Gastrocnemius medialis (tissue), 4 donors: Measurements from ENCODE around the gene TBC1D25. TPM values are rescaled to one million over a fixed set of nuclear protein-coding genes. Genes with fewer than 3 reads are reported as not detected.

Experiments
- ATAC-seq, 2 donors: fragments of 150-250 bp; one replicate each; pipeline ENCODE4 v1.9.1; 2016
- DNase-seq, 2 donors: peaks; one replicate each; pipeline ENCODE4 v3.0.0-alpha.2; 2019
- H3K27ac ChIP-seq, 4 donors: fragments of 200-600 bp; sonication (generic); 1 replicate in 1 of 4; 2 replicates in 3 of 4; pipeline ENCODE4 v1.5.1; 2016 to 2018; ENCODE audit warnings: mild to moderate bottlenecking in 2 of 4, moderate library complexity in 1 of 4
- H3K27me3 ChIP-seq, 3 donors: fragments of 200-600 bp; sonication (generic) in 2 of 3; 1 replicate in 1 of 3; 2 replicates in 2 of 3; pipeline versions ENCODE4 v1.5.1 to v1.6.0; 2016 to 2019; ENCODE audit warnings: mild to moderate bottlenecking in 1 of 3, moderate library complexity in 1 of 3
- H3K36me3 ChIP-seq, 2 donors: fragments of 200-600 bp; sonication (generic) in 1 of 2; one replicate each; pipeline ENCODE4 v1.5.1; 2017 to 2018
- H3K4me1 ChIP-seq, 2 donors: fragments of 200-600 bp; sonication (generic) in 1 of 2; one replicate each; pipeline ENCODE4 v1.5.1; 2016 to 2017; ENCODE audit warnings: mild to moderate bottlenecking in 2 of 2
- H3K4me3 ChIP-seq, 4 donors: fragments of 200-600 bp; sonication (generic) in 3 of 4; 1 replicate in 1 of 4; 2 replicates in 3 of 4; pipeline ENCODE4 v1.5.1; 2016 to 2019; ENCODE audit warnings: mild to moderate bottlenecking in 2 of 4
- H3K9me3 ChIP-seq, 3 donors: fragments of 200-600 bp; sonication (generic) in 2 of 3; 1 replicate in 1 of 3; 2 replicates in 2 of 3; pipeline ENCODE4 v1.5.1; 2016 to 2019
- POLR2A ChIP-seq, 2 donors: fragments of 450-650 bp; IDR thresholded peaks; one replicate each; pipeline ENCODE4 v1.6.1; 2017; ENCODE audit warnings: antibody characterized with exemption in 2 of 2, mild to moderate bottlenecking in 2 of 2, moderate library complexity in 2 of 2
- in situ Hi-C, 4 donors: fragments of 200-750 bp; cut with MboI; loops; one replicate each; pipeline versions ENCODE4 v1.15.0 to v1.8.0; 2017; ENCODE audit warnings: low sequenced_read_pairs in 4 of 4
- intact Hi-C: fragments of 100-400 bp; cut with DNase I; formaldehyde crosslinking; loops from one replicate; pipeline ENCODE4 v1.15.1; 2023; ENCODE audit warnings: low total_unique reads
- total RNA-seq, 4 donors: library from RNA; depleted of rRNA; stranded (reverse); fragments of >200 nt; gene quantifications; one replicate each; pipeline versions ENCODE4 v1.1.0 to v1.2.3, GENCODE V29; 2016
- TF ChIP-seq, protein P1 (sequence below), 5 experiments: fragments of 450-650 bp in 3 of 5; fragments of 200-600 bp in 2 of 5; sonication (generic) in 2 of 5; IDR thresholded peaks in 4 of 5; conservative IDR thresholded peaks in 1 of 5; 1 replicate in 4 of 5; 2 replicates in 1 of 5; pipeline ENCODE4 v1.5.1; 2016 to 2019; ENCODE audit warnings: antibody characterized with exemption in 5 of 5, mild to moderate bottlenecking in 3 of 5, moderate library complexity in 3 of 5

Gene TBC1D25
- total RNA-seq, 4 donors from 2014 or later, result 10.3 to 14.8 (median 11.9) TPM

DNA sequence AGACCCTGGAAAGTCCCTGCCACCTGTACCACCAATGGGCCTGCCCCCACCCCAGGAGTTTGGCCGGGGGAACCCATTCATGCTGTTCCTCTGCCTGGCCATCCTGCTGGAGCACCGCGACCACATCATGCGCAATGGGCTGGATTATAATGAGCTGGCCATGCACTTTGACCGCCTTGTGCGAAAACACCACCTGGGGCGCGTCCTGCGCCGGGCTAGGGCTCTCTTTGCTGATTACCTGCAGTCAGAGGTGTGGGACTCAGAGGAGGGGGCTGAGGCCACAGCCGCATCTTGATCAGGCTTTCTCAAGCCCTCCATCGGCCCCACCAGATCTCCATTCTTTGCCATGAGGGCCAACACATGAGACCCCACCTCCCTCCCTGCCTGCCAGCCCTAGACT, 21.2 kb downstream of the TBC1D25 start:
- Histone ChIP-seq H3K4me1 (no peaks in the 10 kb centered on the region), H3K9me3 (no peaks in the 10 kb centered on the region), H3K36me3 (peaks cover 0 to 9% of the 10 kb centered on the region in 2 donors), H3K27ac (no peak overlapping the region), H3K4me3 (no peak overlapping the region), H3K27me3 (no peaks in the 10 kb centered on the region)
- in situ Hi-C loops (no loop called here), intact Hi-C loops (no loop called here)
- no peak for ATAC-seq
- DNase-seq, result no peak
- TF ChIP-seq, protein P1, sequence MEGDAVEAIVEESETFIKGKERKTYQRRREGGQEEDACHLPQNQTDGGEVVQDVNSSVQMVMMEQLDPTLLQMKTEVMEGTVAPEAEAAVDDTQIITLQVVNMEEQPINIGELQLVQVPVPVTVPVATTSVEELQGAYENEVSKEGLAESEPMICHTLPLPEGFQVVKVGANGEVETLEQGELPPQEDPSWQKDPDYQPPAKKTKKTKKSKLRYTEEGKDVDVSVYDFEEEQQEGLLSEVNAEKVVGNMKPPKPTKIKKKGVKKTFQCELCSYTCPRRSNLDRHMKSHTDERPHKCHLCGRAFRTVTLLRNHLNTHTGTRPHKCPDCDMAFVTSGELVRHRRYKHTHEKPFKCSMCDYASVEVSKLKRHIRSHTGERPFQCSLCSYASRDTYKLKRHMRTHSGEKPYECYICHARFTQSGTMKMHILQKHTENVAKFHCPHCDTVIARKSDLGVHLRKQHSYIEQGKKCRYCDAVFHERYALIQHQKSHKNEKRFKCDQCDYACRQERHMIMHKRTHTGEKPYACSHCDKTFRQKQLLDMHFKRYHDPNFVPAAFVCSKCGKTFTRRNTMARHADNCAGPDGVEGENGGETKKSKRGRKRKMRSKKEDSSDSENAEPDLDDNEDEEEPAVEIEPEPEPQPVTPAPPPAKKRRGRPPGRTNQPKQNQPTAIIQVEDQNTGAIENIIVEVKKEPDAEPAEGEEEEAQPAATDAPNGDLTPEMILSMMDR (IDR thresholded peaks at IDR 0.05 in 4 of 5, conservative IDR thresholded peaks at IDR 0.05 in 1 of 5), result no peak
- TF ChIP-seq POLR2A (IDR thresholded peaks at IDR 0.05), result no peak

DNA sequence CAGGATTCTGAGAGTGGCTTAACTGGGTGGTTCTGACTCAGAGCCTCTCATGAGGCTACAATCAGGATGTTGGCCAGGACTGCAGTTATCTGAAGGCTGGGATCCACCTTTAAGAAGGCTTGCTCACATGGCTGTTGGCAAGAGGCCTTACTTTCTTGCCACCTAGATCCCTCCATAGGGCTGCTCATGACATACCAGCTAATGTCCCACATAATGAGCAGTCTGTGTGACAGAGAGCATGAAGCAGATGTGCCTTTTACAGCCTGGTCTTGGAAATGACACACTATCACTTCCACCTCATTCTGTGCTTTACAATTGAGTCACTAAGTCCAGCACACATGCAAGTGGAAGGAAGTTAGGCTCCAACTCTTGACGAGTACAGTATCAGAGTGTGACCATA, 30.4 kb downstream of the TBC1D25 start:
- intact Hi-C loops (loop anchor here (10.0 kb wide), 1 partner anchor 95 kb away; the partner anchor contains the start of genes FTSJ1 and SLC38A5), in situ Hi-C loops (no loop called here)
- DNase-seq, result no peak
- Histone ChIP-seq H3K27ac (no peak overlapping the region), H3K4me1 (no peaks in the 10 kb centered on the region), H3K36me3 (no peaks in the 10 kb centered on the region), H3K4me3 (no peak overlapping the region), H3K9me3 (no peaks in the 10 kb centered on the region), H3K27me3 (no peaks in the 10 kb centered on the region)
- no peak for TF ChIP-seq POLR2A (IDR thresholded peaks at IDR 0.05)
- TF ChIP-seq, protein P1 (IDR thresholded peaks at IDR 0.05 in 4 of 5, conservative IDR thresholded peaks at IDR 0.05 in 1 of 5), result no peak
- ATAC-seq, result no peak

DNA sequence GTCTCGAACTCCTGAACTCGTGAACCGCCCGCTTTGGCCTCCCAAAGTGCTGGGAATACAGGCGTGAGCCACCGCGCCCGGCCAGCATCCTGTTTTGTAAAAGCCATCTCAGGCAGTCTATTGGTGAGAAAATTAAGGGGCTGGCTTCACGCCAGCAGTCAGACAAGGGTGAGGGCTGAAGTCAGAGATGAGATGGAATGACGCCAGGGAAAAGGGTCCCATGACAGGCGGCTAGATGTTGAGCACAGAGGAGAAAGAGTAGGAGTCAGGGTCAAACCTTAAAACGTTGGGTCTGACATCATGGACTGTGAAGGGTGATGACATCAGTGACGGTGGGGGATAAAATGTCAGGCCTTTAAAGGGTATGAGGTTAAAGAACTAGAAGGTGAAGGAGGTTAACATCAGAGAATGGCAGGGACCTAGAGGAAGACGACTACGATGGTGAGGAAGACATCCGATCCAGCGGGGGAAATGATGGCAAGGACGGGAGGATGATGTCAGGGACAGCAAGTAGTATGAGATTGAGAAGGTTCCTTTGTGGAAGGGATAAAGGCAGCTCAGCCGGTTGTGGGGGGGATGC, 34.3 kb downstream of the TBC1D25 start:
- Histone ChIP-seq H3K4me3 (peak overlapping the region; percentile 64 to 89 (median 81)), H3K27me3 (no peaks in the 10 kb centered on the region), H3K4me1 (peaks cover 11 to 14% of the 10 kb centered on the region in 2 donors), H3K27ac (peak overlapping the region; percentile 94 to 99 (median 98)), H3K9me3 (no peaks in the 10 kb centered on the region), H3K36me3 (peaks cover 0 to 35% of the 10 kb centered on the region in 2 donors)
- DNase-seq, result peak; percentile 6 to 37
- intact Hi-C loops (loop anchor here (1.0 to 10.0 kb wide), 3 partner anchors 24 to 99 kb away; partner anchors contain the start of genes FTSJ1, SLC38A5, TBC1D25 and WDR13), in situ Hi-C loops (no loop called here)
- peak in 1 of 2 donors; percentile 46 for ATAC-seq
- TF ChIP-seq POLR2A (IDR thresholded peaks at IDR 0.05), result no peak
- TF ChIP-seq, protein P1 (IDR thresholded peaks at IDR 0.05 in 4 of 5, conservative IDR thresholded peaks at IDR 0.05 in 1 of 5), result no peak

DNA sequence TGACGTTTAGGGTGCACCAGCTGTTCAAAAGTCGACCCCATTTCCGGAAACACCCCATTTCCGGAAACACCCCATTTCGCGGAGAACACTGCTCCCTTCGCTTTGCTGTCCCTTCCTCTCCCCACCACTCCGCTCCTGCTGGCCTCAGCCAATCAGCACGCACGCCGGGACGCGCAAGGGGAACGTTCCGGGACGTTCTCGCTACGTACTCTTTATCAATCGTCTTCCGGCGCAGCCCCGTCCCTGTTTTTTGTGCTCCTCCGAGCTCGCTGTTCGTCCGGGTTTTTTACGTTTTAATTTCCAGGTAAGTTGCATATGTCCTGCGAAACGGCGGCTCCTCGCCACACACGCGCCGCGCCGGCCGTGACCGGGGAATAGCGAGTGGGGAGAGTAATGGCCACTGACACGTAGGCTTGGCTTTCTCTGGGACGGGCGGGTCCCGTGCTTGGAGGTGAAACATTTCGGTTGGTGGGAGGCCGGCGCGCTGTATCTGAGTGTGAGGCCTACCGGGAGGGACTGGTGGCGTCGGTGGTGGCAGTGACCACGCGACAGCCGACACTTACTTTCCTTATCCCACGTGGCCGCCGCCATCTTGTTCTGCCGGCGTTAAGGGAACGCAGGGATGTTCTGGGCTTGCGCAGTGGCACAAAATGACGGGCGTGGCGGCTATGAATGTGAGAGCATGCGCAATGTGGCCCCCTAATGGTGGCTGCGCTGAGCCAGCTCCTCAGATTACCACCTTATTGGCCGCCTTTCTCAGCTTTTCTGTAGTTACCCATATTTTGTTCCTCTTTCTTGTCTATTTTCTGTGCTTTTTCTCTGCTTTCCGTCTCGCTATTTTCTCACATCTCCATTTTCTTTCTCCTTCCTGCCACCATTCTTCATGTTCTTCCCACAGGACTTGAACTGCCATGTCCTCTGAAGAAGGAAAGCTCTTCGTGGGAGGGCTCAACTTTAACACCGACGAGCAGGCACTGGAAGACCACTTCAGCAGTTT, 35.1 kb downstream of the TBC1D25 start, which contains the start of gene RBM3:
RBM3 (plus strand) TSS at position 215 of the 997 bp plus-strand sequence; CDS start at position 912, 697 bp downstream.
- Histone ChIP-seq H3K27me3 (no peaks in the 10 kb centered on the region), H3K27ac (peak within 1 kb of the TSS; percentile 94 to 99 (median 98)), H3K9me3 (no peaks in the 10 kb centered on the region), H3K36me3 (peaks cover 0 to 36% of the 10 kb centered on the region in 2 donors), H3K4me3 (peak within 1 kb of the TSS; percentile 64 to 89 (median 81)), H3K4me1 (peaks cover 11 to 14% of the 10 kb centered on the region in 2 donors)
- intact Hi-C loops, result loop anchor here (1.0 to 10.0 kb wide), 3 partner anchors 23 to 100 kb away; partner anchors contain the start of genes FTSJ1, SLC38A5, TBC1D25 and WDR13
- DNase-seq (peak; percentile 90 to 91), ATAC-seq (peak; percentile 97 to 98)
- in situ Hi-C loops, result no loop called here
- TF ChIP-seq POLR2A (IDR thresholded peaks at IDR 0.05), result peak; percentile 84 to 88
- TF ChIP-seq, protein P1 (IDR thresholded peaks at IDR 0.05 in 4 of 5, conservative IDR thresholded peaks at IDR 0.05 in 1 of 5), result peak in 4 of 5 experiments; percentile 31 to 42 (median 34)
